Uterus (tissue), 4 donors: Measurements from ENCODE around the gene TCIRG1. TPM values are rescaled to one million over a fixed set of nuclear protein-coding genes. Genes with fewer than 3 reads are reported as not detected.

Experiments
- DNase-seq, 2 donors: peaks; one replicate each; pipeline ENCODE4 v3.0.0-alpha.2; 2019 to 2020
- H3K27ac ChIP-seq, 2 donors: fragments of 200-600 bp; sonication (generic); 1 replicate in 1 of 2; 2 replicates in 1 of 2; pipeline ENCODE4 v1.5.1; 2016 to 2018
- H3K27me3 ChIP-seq, 2 donors: fragments of 200-600 bp; sonication (generic); one replicate each; pipeline ENCODE4 v1.5.1; 2018 to 2019; ENCODE audit warnings: control low read depth in 1 of 2
- H3K36me3 ChIP-seq, 2 donors: fragments of 200-600 bp; sonication (generic); one replicate each; pipeline ENCODE4 v1.5.1; 2019; ENCODE audit warnings: control low read depth in 1 of 2
- H3K4me1 ChIP-seq, 2 donors: fragments of 200-600 bp; sonication (generic); one replicate each; pipeline ENCODE4 v1.5.1; 2018 to 2019; ENCODE audit warnings: control low read depth in 1 of 2
- H3K4me3 ChIP-seq, 2 donors: fragments of 200-600 bp; sonication (generic); 1 replicate in 1 of 2; 2 replicates in 1 of 2; pipeline ENCODE4 v1.5.1; 2018 to 2019; ENCODE audit warnings: mild to moderate bottlenecking in 1 of 2
- H3K9me3 ChIP-seq, 2 donors: fragments of 200-600 bp; sonication (generic); one replicate each; pipeline ENCODE4 v1.5.1; 2019; ENCODE audit warnings: control low read depth in 1 of 2
- CTCF ChIP-seq, 4 experiments: fragments of 200-600 bp in 2 of 4; fragments of 450-650 bp in 2 of 4; sonication (generic) in 2 of 4; IDR thresholded peaks; one replicate each; pipeline ENCODE4 v1.5.1; 2016 to 2019; ENCODE audit warnings: antibody characterized with exemption in 4 of 4, mild to moderate bottlenecking in 2 of 4, moderate library complexity in 1 of 4
- POLR2A ChIP-seq, 2 donors: fragments of 450-650 bp; IDR thresholded peaks; one replicate each; pipeline ENCODE4 v1.6.1; 2016; ENCODE audit warnings: antibody characterized with exemption in 2 of 2, mild to moderate bottlenecking in 1 of 2, moderate library complexity in 1 of 2
- intact Hi-C: fragments of 100-400 bp; cut with DNase I; formaldehyde crosslinking; loops from one replicate; pipeline ENCODE4 v1.15.1; 2023; ENCODE audit warnings: low total_unique reads
- total RNA-seq, 4 donors: library from RNA; depleted of rRNA in 3 of 4; stranded (reverse); fragments of >200 nt in 3 of 4; gene quantifications; one replicate each; pipeline versions ENCODE4 v1.1.0 to v1.2.4, GENCODE V29; 2014 to 2023
- donor health status: DM: yes; HTN: yes; CAD: no.

Gene TCIRG1
- total RNA-seq, 4 donors from 2014 or later: 62.1 to 162 (median 115) TPM

DNA sequence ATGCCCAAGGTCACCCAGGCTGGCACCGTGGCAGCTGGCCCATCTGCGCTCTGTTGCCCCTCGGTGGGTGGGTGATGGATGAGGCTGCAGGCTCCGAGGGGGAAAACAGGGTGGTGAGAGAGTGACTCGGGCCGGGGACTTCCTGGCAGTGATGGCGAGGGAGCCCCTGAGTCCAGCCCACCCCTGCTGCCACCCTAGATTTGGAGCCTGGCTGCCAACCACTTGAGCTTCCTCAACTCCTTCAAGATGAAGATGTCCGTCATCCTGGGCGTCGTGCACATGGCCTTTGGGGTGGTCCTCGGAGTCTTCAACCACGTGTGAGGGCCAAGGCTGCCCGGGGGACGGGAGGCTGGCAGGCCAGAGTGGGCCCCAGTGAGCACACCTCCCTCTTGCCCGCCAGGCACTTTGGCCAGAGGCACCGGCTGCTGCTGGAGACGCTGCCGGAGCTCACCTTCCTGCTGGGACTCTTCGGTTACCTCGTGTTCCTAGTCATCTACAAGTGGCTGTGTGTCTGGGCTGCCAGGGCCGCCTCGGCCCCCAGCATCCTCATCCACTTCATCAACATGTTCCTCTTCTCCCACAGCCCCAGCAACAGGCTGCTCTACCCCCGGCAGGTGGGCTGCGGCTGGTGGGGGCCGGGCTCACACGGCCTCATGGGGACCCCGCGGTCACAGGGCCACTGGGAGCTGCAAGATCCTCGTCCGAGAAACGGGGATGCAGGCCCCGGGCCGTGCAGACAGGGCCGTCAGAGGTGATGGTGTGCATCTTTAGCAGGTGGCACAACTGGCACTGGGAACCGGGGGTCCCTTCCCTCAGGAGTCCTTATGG, 10.1 kb downstream of the TCIRG1 start:
- H3K36me3 ChIP-seq: no peaks in the 10 kb centered on the region
- H3K27me3 ChIP-seq: no peaks in the 10 kb centered on the region
- no peak for DNase-seq
- TF ChIP-seq CTCF (IDR thresholded peaks at IDR 0.05): no peak
- TF ChIP-seq POLR2A (IDR thresholded peaks at IDR 0.05): no peak
- no peak overlapping the region for H3K27ac ChIP-seq
- no peaks in the 10 kb centered on the region for H3K4me1 ChIP-seq
- intact Hi-C loops: no loop called here
- no peak overlapping the region for H3K4me3 ChIP-seq
- no peaks in the 10 kb centered on the region for H3K9me3 ChIP-seq

DNA sequence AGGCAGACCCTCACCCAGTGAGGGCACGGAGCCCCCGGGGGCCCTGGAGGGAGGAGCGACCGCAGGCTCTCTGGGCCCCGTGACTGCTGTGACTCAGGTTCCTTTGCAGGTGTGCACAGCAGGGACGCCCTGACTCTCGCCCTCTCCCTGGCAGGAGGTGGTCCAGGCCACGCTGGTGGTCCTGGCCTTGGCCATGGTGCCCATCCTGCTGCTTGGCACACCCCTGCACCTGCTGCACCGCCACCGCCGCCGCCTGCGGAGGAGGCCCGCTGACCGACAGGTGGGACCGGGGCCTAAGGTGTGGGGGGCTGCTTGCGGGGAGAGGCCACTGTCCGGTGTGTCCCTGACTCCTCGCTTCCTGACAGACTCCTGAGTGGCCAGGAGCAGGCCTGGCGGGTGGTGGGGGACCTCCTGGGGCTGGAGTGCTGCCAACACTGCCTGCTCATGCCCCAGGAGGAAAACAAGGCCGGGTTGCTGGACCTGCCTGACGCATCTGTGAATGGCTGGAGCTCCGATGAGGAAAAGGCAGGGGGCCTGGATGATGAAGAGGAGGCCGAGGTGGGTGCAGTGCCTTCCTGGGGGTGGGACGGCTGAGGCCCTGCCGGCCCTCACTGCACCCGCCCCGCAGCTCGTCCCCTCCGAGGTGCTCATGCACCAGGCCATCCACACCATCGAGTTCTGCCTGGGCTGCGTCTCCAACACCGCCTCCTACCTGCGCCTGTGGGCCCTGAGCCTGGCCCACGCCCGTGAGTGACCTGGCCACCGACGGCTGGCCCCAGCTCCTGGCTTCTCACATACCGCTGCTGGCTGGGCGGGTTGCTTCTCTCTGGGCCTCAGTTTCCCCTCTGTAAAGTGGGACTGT, 10.9 kb downstream of the TCIRG1 start:
- no peak overlapping the region for H3K27ac ChIP-seq
- H3K4me1 ChIP-seq: no peaks in the 10 kb centered on the region
- DNase-seq: no peak
- no peak overlapping the region for H3K4me3 ChIP-seq
- no peaks in the 10 kb centered on the region for H3K27me3 ChIP-seq
- H3K36me3 ChIP-seq: no peaks in the 10 kb centered on the region
- no peak for TF ChIP-seq POLR2A (IDR thresholded peaks at IDR 0.05)
- TF ChIP-seq CTCF (IDR thresholded peaks at IDR 0.05): no peak
- intact Hi-C loops: no loop called here
- H3K9me3 ChIP-seq: no peaks in the 10 kb centered on the region

GRCh38 chr11:68050371-68050841, 11.6 kb downstream of the TCIRG1 start:
- DNase-seq: no peak
- Histone ChIP-seq H3K27ac (no peak overlapping the region), H3K4me1 (no peaks in the 10 kb centered on the region), H3K9me3 (no peaks in the 10 kb centered on the region), H3K4me3 (no peak overlapping the region), H3K36me3 (no peaks in the 10 kb centered on the region), H3K27me3 (no peaks in the 10 kb centered on the region)
- no peak for TF ChIP-seq POLR2A (IDR thresholded peaks at IDR 0.05)
- TF ChIP-seq CTCF (IDR thresholded peaks at IDR 0.05): no peak
- intact Hi-C loops: no loop called here

DNA sequence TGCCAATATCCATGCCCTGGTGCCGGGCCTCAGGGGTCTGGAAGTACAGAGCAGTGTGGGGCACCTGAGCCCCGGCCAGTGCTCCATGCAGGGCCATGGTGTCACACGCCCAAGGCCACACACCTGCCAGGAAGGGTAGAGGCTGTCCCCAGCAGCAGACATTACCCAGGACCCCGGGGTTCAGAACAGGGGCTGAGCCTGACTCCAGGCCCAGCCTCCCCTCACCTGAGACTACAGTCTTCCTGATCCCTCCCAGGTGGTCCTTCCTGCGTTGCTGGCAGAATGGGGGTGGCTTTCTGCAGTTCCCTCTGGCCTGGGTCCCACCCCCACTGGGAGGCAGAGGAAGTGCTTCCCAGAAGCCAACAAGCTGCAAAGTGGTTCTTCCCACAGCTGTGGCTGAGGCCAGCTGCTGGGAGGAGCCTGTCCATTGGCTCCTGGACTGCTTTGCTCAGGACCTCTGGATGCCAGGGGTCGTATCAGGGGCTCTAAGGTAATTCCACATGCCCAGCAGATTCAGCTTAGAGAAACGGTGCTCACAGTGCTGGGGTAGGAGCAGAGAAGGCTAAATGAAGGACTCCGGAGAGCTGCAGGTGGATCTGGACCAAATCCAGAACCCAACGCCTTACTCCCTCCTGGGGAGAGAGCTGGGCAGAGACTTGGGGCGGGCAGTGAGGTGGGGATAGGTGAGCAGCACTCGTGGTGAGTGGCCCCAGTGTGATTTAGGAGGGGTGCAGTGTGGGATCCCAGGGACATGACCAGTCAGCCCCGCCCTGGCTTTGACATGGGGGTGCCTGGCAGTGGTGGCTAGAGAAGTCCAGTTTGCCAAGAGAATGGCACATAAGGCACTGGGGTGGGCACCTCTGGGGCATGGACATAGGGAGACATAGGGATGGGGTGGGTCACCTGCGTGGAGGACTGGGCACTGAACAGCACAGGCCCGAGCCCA, 12.6 kb downstream of the TCIRG1 start:
- Histone ChIP-seq H3K9me3 (no peaks in the 10 kb centered on the region), H3K4me3 (no peak overlapping the region), H3K4me1 (no peaks in the 10 kb centered on the region), H3K27me3 (no peaks in the 10 kb centered on the region), H3K36me3 (no peaks in the 10 kb centered on the region), H3K27ac (no peak overlapping the region)
- DNase-seq: peak in 1 of 2 donors; percentile 15
- TF ChIP-seq CTCF (IDR thresholded peaks at IDR 0.05) (no peak), POLR2A (IDR thresholded peaks at IDR 0.05) (no peak)
- intact Hi-C loops: no loop called here
